Measurements from ENCODE around the gene MSTO1.

GRCh38 chr1:155650231-155650757 lies 40.3 kb downstream of the MSTO1 start:
- TF ChIP-seq CTCF (conservative IDR thresholded peaks at IDR 0.05): no peak
- no peak for TF ChIP-seq ZFX (IDR thresholded peaks at IDR 0.05)
